Measurements from ENCODE around the gene ZNF503. TPM values are rescaled to one million over a fixed set of nuclear protein-coding genes. Genes with fewer than 3 reads are reported as not detected.

Gene ZNF503
- total RNA-seq, 1 experiment from 2014 or later, result 42.3 TPM

- Histone ChIP-seq H3K36me3 (ENCODE audit: low read depth, low read length) (no peaks in the 10 kb centered on the region), H4K20me1 (ENCODE audit: low read length) (no peaks in the 10 kb centered on the region), H3K27me3 (ENCODE audit: low read length) (peaks cover 94% of the 10 kb centered on the region), H3F3A (ENCODE audit: low read length, unreplicated experiment) (no peaks in the 10 kb centered on the region), H3K9me2 (replicated peaks; ENCODE audit: low read length) (no peaks in the 10 kb centered on the region; the same call in 1 of the 2 replicates), H3K27ac (ENCODE audit: low read length) (peak overlapping the region; percentile 73), H3K79me2 (ENCODE audit: low read length) (peaks cover 63% of the 10 kb centered on the region), H2AFZ (ENCODE audit: low read length) (peak overlapping the region; percentile 88), H3K4me3 (ENCODE audit: low read length) (peak overlapping the region; percentile 74), H3K9me3 (ENCODE audit: low read length) (no peaks in the 10 kb centered on the region), H3K4me2 (ENCODE audit: low read length) (peak overlapping the region; percentile 84), H3K9ac (ENCODE audit: low read length) (peak overlapping the region; percentile 86), H3K4me1 (ENCODE audit: insufficient read depth, low read length) (peaks cover 30% of the 10 kb centered on the region)
- CTCF ChIA-PET, result no interaction called here
- TF ChIP-seq EZH2phosphoT487 (IDR thresholded peaks at IDR 0.05; ENCODE audit: borderline replicate concordance, low read length) (peak; percentile 71; the same call in 1 of the 2 replicates), CTCF (conservative IDR thresholded peaks at IDR 0.05; ENCODE audit: low read depth, low read length) (0 out of 2 replicates have a peak, but pooled peaks have one; percentile 7), EZH2 (IDR thresholded peaks at IDR 0.05; ENCODE audit: low read length, unreplicated experiment) (no peak)
- DNase-seq, result peak; percentile 74
- POLR2A ChIA-PET (ENCODE audit: unreplicated experiment), result interaction anchor here (0.6 to 0.7 kb wide), 2 partner anchors 13 to 125 kb away, joined by 3 to 11 read pairs; no protein-coding TSS in a partner anchor
- intact Hi-C loops (cut with micrococcal nuclease), result loop anchor here (10.0 kb wide), 2 partner anchors 582 to 708 kb away; partner anchors contain the start of gene KAT6B
- no TSS peak for BruUV-seq (replicated peaks)
- ATAC-seq, result 0 out of 2 replicates have a peak, but pooled peaks have one; percentile 0
Measured at GRCh38 chr10:75407224-75407712, 5.7 kb upstream of the ZNF503 start.

- H3K9ac ChIP-seq (ENCODE audit: low read length), result peak overlapping the region; percentile 86
- ATAC-seq, result no peak
- peaks cover 30% of the 10 kb centered on the region for H3K4me1 ChIP-seq (ENCODE audit: insufficient read depth, low read length)
- CTCF ChIA-PET, result no interaction called here
- H2AFZ ChIP-seq (ENCODE audit: low read length), result peak overlapping the region; percentile 88
- intact Hi-C loops (cut with micrococcal nuclease), result loop anchor here (10.0 kb wide), 2 partner anchors 582 to 708 kb away; partner anchors contain the start of gene KAT6B
- BruUV-seq (replicated peaks), result no TSS peak
- DNase-seq, result no peak
- peak overlapping the region; percentile 74 for H3K4me3 ChIP-seq (ENCODE audit: low read length)
- TF ChIP-seq EZH2 (IDR thresholded peaks at IDR 0.05; ENCODE audit: low read length, unreplicated experiment) (no peak), EZH2phosphoT487 (IDR thresholded peaks at IDR 0.05; ENCODE audit: borderline replicate concordance, low read length) (no peak), CTCF (conservative IDR thresholded peaks at IDR 0.05; ENCODE audit: low read depth, low read length) (no peak)
- POLR2A ChIA-PET (ENCODE audit: unreplicated experiment), result interaction anchor here (0.6 to 0.7 kb wide), 2 partner anchors 13 to 125 kb away, joined by 3 to 11 read pairs; no protein-coding TSS in a partner anchor
- no peaks in the 10 kb centered on the region for H3F3A ChIP-seq (ENCODE audit: low read length, unreplicated experiment)
- peaks cover 99% of the 10 kb centered on the region for H3K27me3 ChIP-seq (ENCODE audit: low read length)
- no peaks in the 10 kb centered on the region for H4K20me1 ChIP-seq (ENCODE audit: low read length)
- H3K4me2 ChIP-seq (ENCODE audit: low read length), result peak overlapping the region; percentile 84
- H3K9me3 ChIP-seq (ENCODE audit: low read length), result no peaks in the 10 kb centered on the region
- peaks cover 63% of the 10 kb centered on the region for H3K79me2 ChIP-seq (ENCODE audit: low read length)
- peak overlapping the region; percentile 73 for H3K27ac ChIP-seq (ENCODE audit: low read length)
- no peaks in the 10 kb centered on the region; the same call in 1 of the 2 replicates for H3K9me2 ChIP-seq (replicated peaks; ENCODE audit: low read length)
- H3K36me3 ChIP-seq (ENCODE audit: low read depth, low read length), result no peaks in the 10 kb centered on the region
Measured at GRCh38 chr10:75406462-75407223, 5.1 kb upstream of the ZNF503 start.

All from PC-3 (cell line).